Trophoblast cell (in vitro differentiated cells and primary cell): ENCODE measurements around the gene AGAP1.

Experiments used
- DNase-seq, 2 donors: peaks; one replicate each; pipeline ENCODE4 v3.0.0-alpha.2; 2016
- H2AFZ ChIP-seq: 2 replicates; pipeline ENCODE4 v1.6.1; 2013; ENCODE audit warnings: low read length, moderate library complexity, mild to moderate bottlenecking; ENCODE audit not compliant: insufficient read depth, poor library complexity
- H2AK5ac ChIP-seq: 2 replicates; pipeline ENCODE4 v1.6.1; 2013; ENCODE audit warnings: mild to moderate bottlenecking, low read length
- H2BK120ac ChIP-seq: 2 replicates; pipeline ENCODE4 v1.6.1; 2013; ENCODE audit warnings: low read length, mild to moderate bottlenecking, moderate library complexity; ENCODE audit not compliant: insufficient read depth, poor library complexity
- H2BK12ac ChIP-seq: 2 replicates; pipeline ENCODE4 v1.6.1; 2013; ENCODE audit warnings: mild to moderate bottlenecking, low read length, moderate library complexity
- H2BK5ac ChIP-seq: 2 replicates; pipeline ENCODE4 v1.6.1; 2013; ENCODE audit warnings: low read length, low read depth, moderate library complexity, mild to moderate bottlenecking; ENCODE audit not compliant: poor library complexity
- H3K14ac ChIP-seq: 2 replicates; pipeline ENCODE4 v1.6.1; 2013; ENCODE audit warnings: mild to moderate bottlenecking, low read length
- H3K18ac ChIP-seq: 2 replicates; pipeline ENCODE4 v1.6.1; 2013; ENCODE audit warnings: mild to moderate bottlenecking, low read length
- H3K23ac ChIP-seq: 2 replicates; pipeline ENCODE4 v1.6.1; 2013; ENCODE audit warnings: low read length
- H3K27ac ChIP-seq: 2 replicates; pipeline ENCODE4 v1.5.1; 2013; ENCODE audit warnings: low read depth, mild to moderate bottlenecking, inconsistent platforms, low read length, moderate library complexity
- H3K27me3 ChIP-seq: 2 replicates; pipeline ENCODE4 v1.6.1; 2013; ENCODE audit warnings: inconsistent platforms, mild to moderate bottlenecking, low read length, moderate library complexity; ENCODE audit not compliant: insufficient read depth
- H3K36me3 ChIP-seq, 2 experiments: 1 replicate in 1 of 2; 2 replicates in 1 of 2; pipeline ENCODE4 v1.6.1; 2013; ENCODE audit warnings: low read length in 2 of 2, mild to moderate bottlenecking in 2 of 2, moderate library complexity in 1 of 2; ENCODE audit not compliant: insufficient read depth in 2 of 2, control insufficient read depth in 1 of 2
- H3K4ac ChIP-seq: 2 replicates; pipeline ENCODE4 v1.6.1; 2013; ENCODE audit warnings: low read depth, mild to moderate bottlenecking, low read length, moderate library complexity
- H3K4me1 ChIP-seq, 2 experiments: 1 replicate in 1 of 2; 2 replicates in 1 of 2; pipeline ENCODE4 v1.6.1; 2013; ENCODE audit warnings: low read length in 2 of 2, mild to moderate bottlenecking in 2 of 2, moderate library complexity in 1 of 2; ENCODE audit not compliant: insufficient read depth in 2 of 2, control insufficient read depth in 1 of 2
- H3K4me2 ChIP-seq: 2 replicates; pipeline ENCODE4 v1.6.1; 2013; ENCODE audit warnings: inconsistent platforms, mild to moderate bottlenecking, low read length, moderate library complexity
- H3K4me3 ChIP-seq: 2 replicates; pipeline ENCODE4 v1.5.1; 2013; ENCODE audit warnings: mild to moderate bottlenecking, low read depth, low read length, inconsistent platforms
- H3K79me1 ChIP-seq: one replicate; pipeline ENCODE4 v1.6.1; 2013; ENCODE audit warnings: low read length
- H3K79me2 ChIP-seq: 2 replicates; pipeline ENCODE4 v1.6.1; 2013; ENCODE audit warnings: low read length, mild to moderate bottlenecking; ENCODE audit not compliant: control insufficient read depth, insufficient read depth, poor library complexity
- H3K9ac ChIP-seq: 2 replicates; pipeline ENCODE4 v1.6.1; 2013; ENCODE audit warnings: mild to moderate bottlenecking, low read length
- H3K9me3 ChIP-seq: 2 replicates; pipeline ENCODE4 v1.6.1; 2013; ENCODE audit warnings: low read depth, mild to moderate bottlenecking, control low read depth, inconsistent platforms, low read length; ENCODE audit not compliant: insufficient read depth
- H4K12ac ChIP-seq: 2 replicates; pipeline ENCODE4 v1.6.1; 2013; ENCODE audit warnings: low read depth, mild to moderate bottlenecking, low read length, moderate library complexity
- H4K8ac ChIP-seq: 2 replicates; pipeline ENCODE4 v1.6.1; 2013; ENCODE audit warnings: low read depth, mild to moderate bottlenecking, low read length, moderate library complexity
- H4K91ac ChIP-seq: one replicate; pipeline ENCODE4 v1.6.1; 2013; ENCODE audit warnings: low read depth, mild to moderate bottlenecking, low read length, moderate library complexity
- WGBS: extraction: QIAGEN DNeasy Blood & Tissue Kit; methylation state at CpG from one replicate; pipeline ENCODE4 v1.1.7; 2013; ENCODE audit warnings: missing lambda C conversion rate; ENCODE audit not compliant: insufficient read length, insufficient coverage; ENCODE audit errors: extremely low coverage; 5-methylcytosine and 5-hydroxymethylcytosine counted together

Gene AGAP1

GRCh38 chr2:235826826-235827225 lies 333.0 kb downstream of the AGAP1 start:
- DNase-seq: no peak
- Histone ChIP-seq H3K27me3 (no peaks in the 10 kb centered on the region), H3K79me2 (no peaks in the 10 kb centered on the region), H3K36me3 (no peaks in the 10 kb centered on the region), H4K12ac (no peak overlapping the region), H2AFZ (no peak overlapping the region), H3K4me2 (no peak overlapping the region), H2BK12ac (no peak overlapping the region), H3K4me1 (no peaks in the 10 kb centered on the region), H3K23ac (no peak overlapping the region), H2AK5ac (no peak overlapping the region), H3K4ac (no peak overlapping the region), H2BK5ac (no peak overlapping the region), H4K91ac (no peak overlapping the region), H3K4me3 (no peak overlapping the region), H3K18ac (no peak overlapping the region), H3K9ac (no peak overlapping the region), H3K14ac (no peak overlapping the region), H4K8ac (no peak overlapping the region), H3K9me3 (peaks cover 2% of the 10 kb centered on the region), H3K27ac (no peak overlapping the region), H2BK120ac (no peak overlapping the region), H3K79me1 (no peaks in the 10 kb centered on the region)
- WGBS: no CpG with 5 or more reads among the region's 9 CpGs

- no peaks in the 10 kb centered on the region for H3K4me1 ChIP-seq
- no peak overlapping the region for H4K12ac ChIP-seq
- no peak overlapping the region for H3K27ac ChIP-seq
- H3K23ac ChIP-seq: no peak overlapping the region
- H2AFZ ChIP-seq: no peak overlapping the region
- no peak overlapping the region for H2BK12ac ChIP-seq
- no CpG with 5 or more reads among the region's 10 CpGs for WGBS
- no peak overlapping the region for H3K18ac ChIP-seq
- no peak overlapping the region for H3K9ac ChIP-seq
- H3K4me3 ChIP-seq: no peak overlapping the region
- H3K9me3 ChIP-seq: peaks cover 2% of the 10 kb centered on the region
- no peak overlapping the region for H2BK120ac ChIP-seq
- no peaks in the 10 kb centered on the region for H3K79me2 ChIP-seq
- no peak for DNase-seq
- H3K4me2 ChIP-seq: no peak overlapping the region
- no peaks in the 10 kb centered on the region for H3K79me1 ChIP-seq
- no peak overlapping the region for H4K91ac ChIP-seq
- H3K27me3 ChIP-seq: no peaks in the 10 kb centered on the region
- no peak overlapping the region for H3K4ac ChIP-seq
- no peak overlapping the region for H2BK5ac ChIP-seq
- H3K36me3 ChIP-seq: no peaks in the 10 kb centered on the region
- no peak overlapping the region for H4K8ac ChIP-seq
- H3K14ac ChIP-seq: no peak overlapping the region
- H2AK5ac ChIP-seq: no peak overlapping the region
Measured at GRCh38 chr2:235827585-235827992, 333.7 kb downstream of the AGAP1 start.

GRCh38 chr2:235829726-235830125 lies 335.9 kb downstream of the AGAP1 start:
- DNase-seq: no peak
- Histone ChIP-seq H2BK5ac (no peak overlapping the region), H4K91ac (no peak overlapping the region), H2BK12ac (no peak overlapping the region), H2BK120ac (no peak overlapping the region), H3K79me2 (no peaks in the 10 kb centered on the region), H3K23ac (no peak overlapping the region), H3K27ac (no peak overlapping the region), H3K9ac (no peak overlapping the region), H3K36me3 (no peaks in the 10 kb centered on the region), H3K4me2 (no peak overlapping the region), H4K12ac (no peak overlapping the region), H3K27me3 (no peaks in the 10 kb centered on the region), H2AFZ (no peak overlapping the region), H3K4me1 (no peaks in the 10 kb centered on the region), H3K18ac (no peak overlapping the region), H3K14ac (no peak overlapping the region), H3K9me3 (peaks cover 1% of the 10 kb centered on the region), H3K4ac (no peak overlapping the region), H4K8ac (no peak overlapping the region), H3K4me3 (no peak overlapping the region), H3K79me1 (no peaks in the 10 kb centered on the region), H2AK5ac (no peak overlapping the region)
- WGBS: no CpG with 5 or more reads among the region's 8 CpGs

- Histone ChIP-seq H3K36me3 (peaks cover 0 to 2% of the 10 kb centered on the region in 2 experiments), H3K27ac (no peak overlapping the region), H2AFZ (no peak overlapping the region), H3K14ac (no peak overlapping the region), H4K8ac (no peak overlapping the region), H3K9me3 (peaks cover 1% of the 10 kb centered on the region), H3K79me2 (no peaks in the 10 kb centered on the region), H3K4me3 (no peak overlapping the region), H2BK120ac (no peak overlapping the region), H2BK5ac (no peak overlapping the region), H2AK5ac (no peak overlapping the region), H3K4ac (no peak overlapping the region), H3K23ac (no peak overlapping the region), H3K4me1 (peaks cover under 1 to 6% of the 10 kb centered on the region in 2 experiments), H2BK12ac (no peak overlapping the region), H4K12ac (no peak overlapping the region), H3K18ac (no peak overlapping the region), H3K27me3 (no peaks in the 10 kb centered on the region), H3K79me1 (no peaks in the 10 kb centered on the region), H3K9ac (no peak overlapping the region), H3K4me2 (no peak overlapping the region), H4K91ac (no peak overlapping the region)
- no CpG with 5 or more reads among the region's 1 CpG for WGBS
- no peak for DNase-seq
Measured at GRCh38 chr2:235831755-235832154, 337.9 kb downstream of the AGAP1 start.
